Measurements from ENCODE around the gene ARHGEF5.
"Not testable (repeated sequence)": the region's sequence is repeated elsewhere in the genome, so short reads cannot be mapped to it uniquely, and the experiment has no call there.

Gene ARHGEF5

GRCh38 chr7:144384555-144385245 lies 29.5 kb downstream of the ARHGEF5 start:
- no peak for DNase-seq

- DNase-seq = no peak
These were observed 31.5 kb downstream of the ARHGEF5 start for GRCh38 chr7:144386741-144387140.

- no peak for DNase-seq
These were observed 33.7 kb downstream of the ARHGEF5 start for GRCh38 chr7:144388950-144389349.

- DNase-seq = no peak
These were observed 35.3 kb downstream of the ARHGEF5 start for GRCh38 chr7:144390481-144390880.

- DNase-seq = no peak
These were observed 35.8 kb downstream of the ARHGEF5 start for GRCh38 chr7:144391014-144391413.

GRCh38 chr7:144391823-144392255 lies 36.6 kb downstream of the ARHGEF5 start:
- DNase-seq = peak; percentile 31

- no peak for DNase-seq
These were observed 41.9 kb downstream of the ARHGEF5 start for GRCh38 chr7:144397086-144397485.

- no peak for DNase-seq
These were observed 43.1 kb downstream of the ARHGEF5 start for GRCh38 chr7:144398291-144398690.

- DNase-seq = no peak
These were observed 43.7 kb downstream of the ARHGEF5 start for GRCh38 chr7:144398911-144399310.

- DNase-seq = no peak
These were observed 44.7 kb downstream of the ARHGEF5 start for GRCh38 chr7:144399946-144400345.

- no peak for DNase-seq
These were observed 46.3 kb downstream of the ARHGEF5 start for GRCh38 chr7:144401490-144401889.

GRCh38 chr7:144403102-144403501 lies 47.9 kb downstream of the ARHGEF5 start:
- DNase-seq = no peak

- DNase-seq = no peak
These were observed 48.5 kb downstream of the ARHGEF5 start, which contains the start of gene NOBOX for GRCh38 chr7:144403649-144404061. TSS of gene NOBOX (minus strand) at chr7:144403693.

GRCh38 chr7:144404946-144405345 lies 49.7 kb downstream of the ARHGEF5 start:
- no peak for DNase-seq

GRCh38 chr7:144407266-144407931 lies 52.2 kb downstream of the ARHGEF5 start:
- no peak for DNase-seq

GRCh38 chr7:144408121-144408520 lies 52.9 kb downstream of the ARHGEF5 start:
- DNase-seq = no peak

GRCh38 chr7:144410441-144410840 lies 55.2 kb downstream of the ARHGEF5 start:
- no peak for DNase-seq

- no peak for DNase-seq
These were observed 59.6 kb downstream of the ARHGEF5 start for GRCh38 chr7:144414815-144415214.

GRCh38 chr7:144415858-144416257 lies 60.7 kb downstream of the ARHGEF5 start:
- DNase-seq = no peak

- DNase-seq = no peak
These were observed 61.1 kb downstream of the ARHGEF5 start for GRCh38 chr7:144416341-144416740.

- not testable (repeated sequence) for DNase-seq
These were observed 63.7 kb downstream of the ARHGEF5 start for GRCh38 chr7:144418931-144419330.

- DNase-seq = not testable (repeated sequence)
These were observed 72.3 kb downstream of the ARHGEF5 start for GRCh38 chr7:144427539-144427938.

GRCh38 chr7:144428431-144428830 lies 73.2 kb downstream of the ARHGEF5 start:
- no peak for DNase-seq

All from NCI-H1092 (cell line).